ENCODE measurements around the gene PAIP1.
"Not testable (repeated sequence)": the region's sequence is repeated elsewhere in the genome, so short reads cannot be mapped to it uniquely, and the experiment has no call there.

PAIP1 gene

GRCh38 chr5:43514816-43515677 lies 41.8 kb downstream of the PAIP1 start, which contains the start of gene C5orf34:
Gene C5orf34, minus strand, starts transcription at chr5:43515148. Its CDS starts 5,809 bp downstream, at chr5:43509339.
- peak; percentile 95 for DNase-seq

- DNase-seq, result no peak
Measured at GRCh38 chr5:43514471-43514815, 42.4 kb downstream of the PAIP1 start.

- DNase-seq, result no peak
Measured at GRCh38 chr5:43514025-43514424, 42.9 kb downstream of the PAIP1 start.

DNA sequence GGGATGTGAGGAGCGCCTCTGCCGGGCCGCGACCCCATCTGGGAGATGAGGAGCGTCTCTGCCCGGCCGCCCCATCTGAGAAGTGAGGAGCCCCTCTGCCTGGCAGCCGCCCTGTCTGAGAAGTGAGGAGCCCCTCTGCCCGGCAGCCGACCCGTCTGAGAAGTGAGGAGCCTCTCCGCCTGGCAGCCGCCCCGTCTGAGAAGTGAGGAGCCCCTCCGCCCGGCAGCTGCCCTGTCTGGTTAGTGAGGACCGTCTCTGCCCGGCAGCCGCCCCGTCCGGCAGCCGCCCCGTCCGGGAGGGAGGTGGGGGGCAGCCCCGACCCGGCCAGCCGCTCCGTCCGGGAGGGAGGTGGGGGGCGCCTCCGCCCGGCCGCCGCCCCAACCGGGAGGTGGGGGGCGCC lies 45.8 kb downstream of the PAIP1 start:
- DNase-seq, result not testable (repeated sequence)

GRCh38 chr5:43498581-43498980 lies 58.3 kb downstream of the PAIP1 start:
- DNase-seq, result no peak

GRCh38 chr5:43497311-43498104 lies 59.4 kb downstream of the PAIP1 start:
- no peak for DNase-seq

GRCh38 chr5:43491326-43491725 lies 65.6 kb downstream of the PAIP1 start:
- DNase-seq, result no peak

GRCh38 chr5:43486353-43486752 lies 70.5 kb downstream of the PAIP1 start:
- DNase-seq, result no peak

DNA sequence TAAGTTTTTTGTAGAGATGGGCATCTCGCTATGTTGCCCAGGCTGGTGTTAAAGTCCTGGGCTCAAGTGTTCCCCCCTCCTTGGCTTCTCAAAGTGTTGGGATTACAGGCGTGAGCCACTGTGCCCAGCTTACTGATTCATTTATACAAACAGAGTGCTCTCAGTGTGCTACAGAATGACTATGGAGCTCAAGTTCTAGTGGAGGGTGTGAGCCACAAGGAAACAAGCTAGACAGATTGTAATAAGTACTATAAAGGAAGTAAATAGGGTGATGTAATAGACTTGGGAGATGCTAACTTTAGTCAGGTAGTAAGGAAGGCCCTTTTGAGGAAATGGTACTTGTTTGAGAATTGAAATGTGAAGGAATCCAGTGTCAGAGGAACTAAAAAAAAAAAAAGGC lies 71.5 kb downstream of the PAIP1 start:
- DNase-seq, result no peak

GRCh38 chr5:43484106-43484849 lies 72.6 kb downstream of the PAIP1 start:
- DNase-seq, result peak; percentile 53

DNA sequence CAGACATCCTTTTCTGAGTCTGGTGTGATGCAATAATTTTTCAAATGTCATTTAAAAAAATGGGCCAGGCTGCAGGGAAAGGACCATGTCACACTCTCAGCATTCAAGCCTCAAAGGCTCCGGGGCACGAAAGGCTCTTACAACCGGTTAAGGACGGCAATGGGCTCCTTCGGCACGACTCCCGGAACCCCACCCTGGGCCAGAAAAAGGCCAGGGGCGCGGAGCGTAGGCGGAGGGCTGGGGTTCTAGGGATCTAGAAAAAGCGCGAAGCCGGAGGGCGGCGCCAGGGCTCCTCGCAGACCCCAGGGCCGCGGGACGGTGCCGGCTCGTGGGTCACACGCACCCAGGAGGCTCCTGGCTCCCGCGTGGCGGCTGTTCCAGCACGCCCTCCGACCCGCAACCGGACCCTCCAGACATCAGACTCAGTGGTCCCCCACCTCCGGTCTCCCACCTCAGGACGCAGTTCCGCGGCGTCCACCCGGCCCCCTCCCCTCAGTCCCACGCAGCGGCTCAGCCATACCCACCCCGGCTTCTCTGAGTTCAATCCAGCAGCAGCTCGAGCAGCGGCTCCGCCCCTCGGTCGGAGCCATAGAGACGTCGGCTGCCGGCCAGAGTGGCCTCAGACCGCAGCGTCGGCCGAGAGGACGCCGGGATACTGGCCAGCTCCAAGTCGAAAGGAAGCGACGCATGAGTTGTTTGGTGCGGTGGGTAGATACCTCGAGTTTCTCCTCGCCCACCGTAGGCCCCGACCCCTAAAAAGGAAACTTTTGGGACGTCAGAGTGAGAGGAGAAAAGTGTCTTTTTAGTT lies 73.4 kb downstream of the PAIP1 start, which contains the start of gene TMEM267:
Gene TMEM267 (minus strand): TSS at position 568 of the 808 bp plus-strand sequence. CDS start 29,896 bp downstream, outside the sequence.
- DNase-seq, result peak; percentile 90

DNA sequence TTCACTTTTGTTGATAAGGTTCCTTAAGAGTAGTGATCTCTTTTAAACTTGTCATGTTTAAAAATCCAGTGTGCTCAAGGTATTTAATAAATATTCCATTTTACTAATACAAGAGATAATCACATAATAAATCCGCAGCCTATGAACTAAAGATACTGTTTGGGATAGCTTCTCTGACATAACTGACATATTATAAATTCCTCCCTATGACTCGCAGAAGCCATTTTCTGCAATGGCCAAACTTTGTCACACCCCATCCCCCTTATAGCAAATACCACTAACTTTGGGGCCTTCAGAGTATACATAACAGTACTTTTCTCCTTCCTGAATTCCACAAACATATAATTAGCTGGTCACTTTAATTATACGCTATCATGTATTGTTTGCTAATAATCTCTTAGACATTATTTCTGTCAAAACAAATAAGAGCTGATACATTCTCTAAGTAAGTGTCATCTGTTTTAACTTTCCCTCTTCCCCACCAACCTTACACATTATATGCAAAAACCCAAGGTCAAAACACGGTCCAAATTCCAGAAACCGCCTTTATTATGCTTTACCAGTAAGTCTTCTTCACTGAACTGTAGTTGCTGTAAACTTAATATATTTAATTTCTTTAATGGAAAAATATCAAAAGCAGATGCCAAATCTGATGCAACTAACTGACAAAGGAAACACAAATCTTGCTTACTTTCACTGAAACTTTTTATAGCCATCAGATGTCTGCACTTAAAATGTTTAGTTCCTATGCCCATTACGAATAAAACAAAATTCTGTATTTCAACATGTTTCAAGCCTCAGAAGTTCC lies 74.2 kb downstream of the PAIP1 start:
- no peak for DNase-seq

All from NCI-H1092 (cell line).